HL-60 (cell line): ENCODE measurements around the gene UBR4.

Experiments
- SPI1 ChIP-seq: IDR thresholded peaks from 2 replicates; pipeline ENCODE4 v1.6.1; 2012; ENCODE audit warnings: low read depth, mild to moderate bottlenecking, borderline replicate concordance
- TF ChIP-seq, protein P1 (sequence below): IDR thresholded peaks from one replicate; pipeline ENCODE4 v1.5.1; 2011; ENCODE audit warnings: low read length, control low read depth, inconsistent platforms; ENCODE audit not compliant: insufficient read depth

GRCh38 chr1:19101244-19101643 lies 108.8 kb downstream of the UBR4 start:
- TF ChIP-seq, protein P1, sequence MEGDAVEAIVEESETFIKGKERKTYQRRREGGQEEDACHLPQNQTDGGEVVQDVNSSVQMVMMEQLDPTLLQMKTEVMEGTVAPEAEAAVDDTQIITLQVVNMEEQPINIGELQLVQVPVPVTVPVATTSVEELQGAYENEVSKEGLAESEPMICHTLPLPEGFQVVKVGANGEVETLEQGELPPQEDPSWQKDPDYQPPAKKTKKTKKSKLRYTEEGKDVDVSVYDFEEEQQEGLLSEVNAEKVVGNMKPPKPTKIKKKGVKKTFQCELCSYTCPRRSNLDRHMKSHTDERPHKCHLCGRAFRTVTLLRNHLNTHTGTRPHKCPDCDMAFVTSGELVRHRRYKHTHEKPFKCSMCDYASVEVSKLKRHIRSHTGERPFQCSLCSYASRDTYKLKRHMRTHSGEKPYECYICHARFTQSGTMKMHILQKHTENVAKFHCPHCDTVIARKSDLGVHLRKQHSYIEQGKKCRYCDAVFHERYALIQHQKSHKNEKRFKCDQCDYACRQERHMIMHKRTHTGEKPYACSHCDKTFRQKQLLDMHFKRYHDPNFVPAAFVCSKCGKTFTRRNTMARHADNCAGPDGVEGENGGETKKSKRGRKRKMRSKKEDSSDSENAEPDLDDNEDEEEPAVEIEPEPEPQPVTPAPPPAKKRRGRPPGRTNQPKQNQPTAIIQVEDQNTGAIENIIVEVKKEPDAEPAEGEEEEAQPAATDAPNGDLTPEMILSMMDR = no peak
- TF ChIP-seq SPI1 = no peak
